H9 (cell line): Measurements from ENCODE around the gene A1CF. TPM values are rescaled to one million over a fixed set of nuclear protein-coding genes. Genes with fewer than 3 reads are reported as not detected.
"Not testable (repeated sequence)": the region's sequence is repeated elsewhere in the genome, so short reads cannot be mapped to it uniquely, and the experiment has no call there.

ENCODE experiments used
- DNase-seq: peaks from one replicate; pipeline ENCODE4 v3.0.0-alpha.2; 2017
- H2AFZ ChIP-seq: one replicate; pipeline ENCODE4 v1.6.1; 2013; ENCODE audit warnings: mild to moderate bottlenecking, low read length, control low read depth, moderate library complexity
- H2AK5ac ChIP-seq: 2 replicates; pipeline ENCODE4 v1.6.1; 2013; ENCODE audit warnings: low read length, control low read depth, mixed read lengths; ENCODE audit not compliant: insufficient read length
- H2BK120ac ChIP-seq: one replicate; pipeline ENCODE4 v1.6.1; 2013; ENCODE audit warnings: low read depth, mild to moderate bottlenecking, low read length, control low read depth, inconsistent platforms; ENCODE audit not compliant: poor library complexity, severe bottlenecking
- H2BK12ac ChIP-seq: 2 replicates; pipeline ENCODE4 v1.6.1; 2013; ENCODE audit warnings: low read length, control low read depth, mixed read lengths, low read depth; ENCODE audit not compliant: insufficient read length
- H2BK15ac ChIP-seq: 2 replicates; pipeline ENCODE4 v1.6.1; 2013; ENCODE audit warnings: low read depth, low read length, control low read depth
- H2BK20ac ChIP-seq: one replicate; pipeline ENCODE4 v1.6.1; 2013; ENCODE audit warnings: low read depth, mild to moderate bottlenecking, low read length, control low read depth, inconsistent platforms; ENCODE audit not compliant: poor library complexity, severe bottlenecking
- H2BK5ac ChIP-seq: 2 replicates; pipeline ENCODE4 v1.6.1; 2013; ENCODE audit warnings: low read length, control low read depth, mixed read lengths; ENCODE audit not compliant: insufficient read length
- H3K14ac ChIP-seq: 2 replicates; pipeline ENCODE4 v1.6.1; 2013; ENCODE audit warnings: low read length, control low read depth; ENCODE audit not compliant: insufficient read depth
- H3K18ac ChIP-seq: 2 replicates; pipeline ENCODE4 v1.6.1; 2013; ENCODE audit warnings: low read depth, mild to moderate bottlenecking, mixed read lengths, low read length, control low read depth; ENCODE audit not compliant: insufficient read length
- H3K23ac ChIP-seq: 2 replicates; pipeline ENCODE4 v1.6.1; 2013; ENCODE audit warnings: low read length, control low read depth, mixed read lengths, low read depth; ENCODE audit not compliant: insufficient read length
- H3K23me2 ChIP-seq: 2 replicates; pipeline ENCODE4 v1.6.1; 2013; ENCODE audit warnings: low read depth, mild to moderate bottlenecking, mixed read lengths, low read length, control low read depth; ENCODE audit not compliant: insufficient read length, poor library complexity, severe bottlenecking
- H3K27ac ChIP-seq: 2 replicates; pipeline ENCODE4 v1.5.1; 2013; ENCODE audit warnings: low read length, control low read depth, mixed read lengths, low read depth; ENCODE audit not compliant: insufficient read length
- H3K27me3 ChIP-seq: 2 replicates; pipeline ENCODE4 v1.6.1; 2013; ENCODE audit warnings: low read length, control low read depth, inconsistent platforms; ENCODE audit not compliant: insufficient read depth
- H3K4ac ChIP-seq: 2 replicates; pipeline ENCODE4 v1.6.1; 2013; ENCODE audit warnings: low read depth, mild to moderate bottlenecking, control low read depth, inconsistent platforms, low read length, moderate library complexity
- H3K4me1 ChIP-seq: 2 replicates; pipeline ENCODE4 v1.6.1; 2013; ENCODE audit warnings: low read length, control low read depth, inconsistent platforms; ENCODE audit not compliant: insufficient read depth
- H3K4me2 ChIP-seq: 2 replicates; pipeline ENCODE4 v1.6.1; 2013; ENCODE audit warnings: low read length, control low read depth, mixed read lengths; ENCODE audit not compliant: insufficient read length, insufficient read depth
- H3K56ac ChIP-seq: 2 replicates; pipeline ENCODE4 v1.6.1; 2013; ENCODE audit warnings: low read depth, mild to moderate bottlenecking, mixed read lengths, low read length, control low read depth; ENCODE audit not compliant: insufficient read length
- H3K79me1 ChIP-seq: 2 replicates; pipeline ENCODE4 v1.6.1; 2013; ENCODE audit warnings: low read depth, mild to moderate bottlenecking, moderate library complexity, low read length, control low read depth, inconsistent platforms; ENCODE audit not compliant: insufficient read depth, poor library complexity, severe bottlenecking
- H3K79me2 ChIP-seq: 2 replicates; pipeline ENCODE4 v1.6.1; 2013; ENCODE audit warnings: low read length, control low read depth, inconsistent platforms; ENCODE audit not compliant: insufficient read depth
- H3K9ac ChIP-seq: 2 replicates; pipeline ENCODE4 v1.6.1; 2013; ENCODE audit warnings: low read length, control low read depth, mixed read lengths; ENCODE audit not compliant: insufficient read length; ENCODE audit errors: extremely low read depth
- H3K9me3 ChIP-seq: one replicate; pipeline ENCODE4 v1.6.1; 2013; ENCODE audit warnings: low read depth, low read length, inconsistent platforms; ENCODE audit not compliant: control insufficient read depth
- H3T11ph ChIP-seq: one replicate; pipeline ENCODE4 v1.6.1; 2013; ENCODE audit warnings: mild to moderate bottlenecking, low read length, control low read depth, inconsistent platforms
- H4K20me1 ChIP-seq: one replicate; pipeline ENCODE4 v1.6.1; 2013; ENCODE audit not compliant: control insufficient read depth, insufficient read length, insufficient read depth
- H4K5ac ChIP-seq: 2 replicates; pipeline ENCODE4 v1.6.1; 2013; ENCODE audit warnings: low read depth, mild to moderate bottlenecking, mixed read lengths, low read length, control low read depth; ENCODE audit not compliant: insufficient read length
- H4K8ac ChIP-seq: replicated peaks from 2 replicates; pipeline ENCODE4 v1.6.1; 2013; ENCODE audit warnings: low read length, control low read depth, mixed read lengths, low read depth; ENCODE audit not compliant: insufficient read length
- H4K91ac ChIP-seq: 2 replicates; pipeline ENCODE4 v1.6.1; 2013; ENCODE audit warnings: low read depth, mild to moderate bottlenecking, moderate library complexity, mixed read lengths, low read length, control low read depth; ENCODE audit not compliant: insufficient read length
- H3K27ac Mint-ChIP-seq, 3 experiments: 2 replicates in 2 of 3; 3 replicates in 1 of 3; pipeline ENCODE4 v1.8.0; 2020 to 2021; ENCODE audit warnings: mixed read lengths in 3 of 3, mild to moderate bottlenecking in 1 of 3, moderate library complexity in 1 of 3
- H3K27me3 Mint-ChIP-seq: 2 replicates; pipeline ENCODE4 v1.8.0; 2021; ENCODE audit warnings: low read depth, mild to moderate bottlenecking, moderate library complexity, mixed read lengths
- H3K36me3 Mint-ChIP-seq, 3 experiments: 2 replicates in 2 of 3; 3 replicates in 1 of 3; pipeline ENCODE4 v1.8.0; 2020 to 2021; ENCODE audit warnings: low read depth in 3 of 3, mixed read lengths in 3 of 3; ENCODE audit not compliant: insufficient read depth in 1 of 3
- H3K4me1 Mint-ChIP-seq, 2 experiments: 2 replicates each; pipeline ENCODE4 v1.8.0; 2020; ENCODE audit warnings: mixed read lengths in 2 of 2
- H3K4me3 Mint-ChIP-seq, 2 experiments: 2 replicates in 1 of 2; 3 replicates in 1 of 2; pipeline ENCODE4 v1.8.0; 2020 to 2021; ENCODE audit warnings: mild to moderate bottlenecking in 2 of 2, mixed read lengths in 2 of 2, moderate library complexity in 1 of 2
- H3K9me3 Mint-ChIP-seq, 2 experiments: 2 replicates in 1 of 2; 3 replicates in 1 of 2; pipeline ENCODE4 v1.8.0; 2020; ENCODE audit warnings: mild to moderate bottlenecking in 2 of 2, mixed read lengths in 2 of 2, moderate library complexity in 1 of 2
- WGBS: extraction: QIAGEN DNeasy Blood & Tissue Kit; methylation state at CpG from one replicate; pipeline ENCODE4 v1.1.7; 2013; ENCODE audit warnings: missing lambda C conversion rate, low lambda C conversion rate, mixed read lengths; ENCODE audit not compliant: insufficient read length; ENCODE audit errors: extremely low coverage; 5-methylcytosine and 5-hydroxymethylcytosine counted together
- total RNA-seq: library from RNA; stranded (reverse); gene quantifications from 2 replicates; pipeline ENCODE4 v1.2.1, GENCODE V29; 2021

The A1CF gene
- total RNA-seq, 1 experiment from 2014 or later, result not detected

GRCh38 chr10:50772042-50772441, 113.4 kb downstream of the A1CF start:
- H3K23me2 ChIP-seq, H4K8ac ChIP-seq, H3K4me1 Mint-ChIP-seq, H2BK15ac ChIP-seq, H4K20me1 ChIP-seq, H3K56ac ChIP-seq, H2BK20ac ChIP-seq, H3K9me3 Mint-ChIP-seq, H4K91ac ChIP-seq, H2BK12ac ChIP-seq, H3K79me1 ChIP-seq, H2AK5ac ChIP-seq, DNase-seq, H2BK120ac ChIP-seq, H3T11ph ChIP-seq, H3K18ac ChIP-seq, H4K5ac ChIP-seq, H3K23ac ChIP-seq, H3K27me3 Mint-ChIP-seq, H2AFZ ChIP-seq, H3K9ac ChIP-seq, H3K4me1 ChIP-seq, H3K9me3 ChIP-seq, H3K79me2 ChIP-seq, H3K27ac ChIP-seq, H3K14ac ChIP-seq, H3K36me3 Mint-ChIP-seq, H3K27me3 ChIP-seq, H3K27ac Mint-ChIP-seq, H3K4me2 ChIP-seq, H3K4me3 Mint-ChIP-seq, H3K4ac ChIP-seq, H2BK5ac ChIP-seq: not testable (repeated sequence)
- no CpG with 5 or more reads among the region's 3 CpGs for WGBS

GRCh38 chr10:50766774-50767513, 118.5 kb downstream of the A1CF start:
- H3K27ac ChIP-seq, H3K27ac Mint-ChIP-seq, H3K4me3 Mint-ChIP-seq, H3T11ph ChIP-seq, H3K79me1 ChIP-seq, H3K23me2 ChIP-seq, H2BK15ac ChIP-seq, H2BK12ac ChIP-seq, H4K91ac ChIP-seq, H3K14ac ChIP-seq, H3K4me2 ChIP-seq, H2BK120ac ChIP-seq, H3K23ac ChIP-seq, H2AK5ac ChIP-seq, H4K20me1 ChIP-seq, H3K18ac ChIP-seq, H3K27me3 Mint-ChIP-seq, H2BK20ac ChIP-seq, H3K79me2 ChIP-seq, H3K4ac ChIP-seq, H3K4me1 ChIP-seq, H2BK5ac ChIP-seq, H4K8ac ChIP-seq, H3K9me3 ChIP-seq, H3K27me3 ChIP-seq, DNase-seq, H3K4me1 Mint-ChIP-seq, H3K36me3 Mint-ChIP-seq, H3K56ac ChIP-seq, H2AFZ ChIP-seq, H4K5ac ChIP-seq, H3K9ac ChIP-seq: not testable (repeated sequence)
- H3K9me3 Mint-ChIP-seq, result peaks cover 5 to 12% of the 10 kb centered on the region in 2 experiments; a peak in 2 of 5 replicates
- no CpG with 5 or more reads among the region's 5 CpGs for WGBS
